Measurements from ENCODE around the gene SLC6A3.

GRCh38 chr5:1437876-1438559 is 7.2 kb downstream of the SLC6A3 start:
- TF ChIP-seq CTCF (conservative IDR thresholded peaks at IDR 0.05) (no peak), ZFX (IDR thresholded peaks at IDR 0.05) (no peak)

All from C4-2B (cell line).